PC-3 (cell line): ENCODE data around the gene ATP11C. TPM values are rescaled to one million over a fixed set of nuclear protein-coding genes. Genes with fewer than 3 reads are reported as not detected.

ENCODE experiments used
- ATAC-seq: fragments of 200-7000 bp; cut with Tn5 transposase; 2 replicates; pipeline ENCODE4 v1.9.1; 2020; ENCODE audit warnings: mild to moderate bottlenecking, moderate library complexity
- BruUV-seq: library from RNA; stranded (reverse); fragments of 400-500 nt; replicated peaks from 2 replicates; lab custom pipeline; 2021; lab: Mats Ljungman, UMichigan
- CTCF ChIA-PET: fragments of 300-600 bp; sonication (Branson Sonifier 250); formaldehyde crosslinking; loops from one replicate; lab custom pipeline; 2022; ENCODE audit warnings: antibody characterized with exemption; lab: Charles Lee
- POLR2A ChIA-PET: fragments of 300-600 bp; sonication (Branson Sonifier 250); formaldehyde crosslinking; loops from one replicate; lab custom pipeline; 2022; ENCODE audit warnings: antibody characterized with exemption; ENCODE audit not compliant: unreplicated experiment; lab: Charles Lee
- DNase-seq: peaks from one replicate; pipeline ENCODE4 v3.0.0-alpha.2; 2015
- H2AFZ ChIP-seq: fragments of 300-600 bp; sonication (generic); 2 replicates; pipeline ENCODE4 v1.6.0; 2016; ENCODE audit warnings: antibody characterized with exemption, low read length
- H3F3A ChIP-seq: fragments of 300-600 bp; sonication (generic); one replicate; pipeline ENCODE4 v1.6.0; 2017; ENCODE audit warnings: antibody characterized with exemption, low read length, control low read depth, mild to moderate bottlenecking; ENCODE audit not compliant: unreplicated experiment
- H3K27ac ChIP-seq: fragments of 300-600 bp; sonication (generic); 2 replicates; pipeline ENCODE4 v1.5.1; 2016; ENCODE audit warnings: mild to moderate bottlenecking, low read length
- H3K27me3 ChIP-seq: fragments of 300-600 bp; sonication (generic); 2 replicates; pipeline ENCODE4 v1.6.1; 2016; ENCODE audit warnings: low read length, mixed read lengths
- H3K36me3 ChIP-seq: fragments of 300-600 bp; sonication (generic); 2 replicates; pipeline ENCODE4 v1.6.1; 2016; ENCODE audit warnings: low read depth, mixed run types, low read length, mixed read lengths
- H3K4me1 ChIP-seq: fragments of 300-600 bp; sonication (generic); 2 replicates; pipeline ENCODE4 v1.5.1; 2016; ENCODE audit warnings: low read length; ENCODE audit not compliant: insufficient read depth
- H3K4me2 ChIP-seq: fragments of 300-600 bp; sonication (generic); 2 replicates; pipeline ENCODE4 v1.6.0; 2016; ENCODE audit warnings: low read length
- H3K4me3 ChIP-seq: fragments of 300-600 bp; sonication (generic); 2 replicates; pipeline ENCODE4 v1.5.1; 2016; ENCODE audit warnings: mild to moderate bottlenecking, low read length, mixed read lengths
- H3K79me2 ChIP-seq: fragments of 300-600 bp; sonication (generic); 2 replicates; pipeline ENCODE4 v1.6.1; 2017; ENCODE audit warnings: low read length, mixed read lengths
- H3K9ac ChIP-seq: fragments of 300-600 bp; sonication (generic); 2 replicates; pipeline ENCODE4 v1.6.0; 2016; ENCODE audit warnings: mild to moderate bottlenecking, low read length
- H3K9me2 ChIP-seq: fragments of 300-600 bp; sonication (generic); replicated peaks from 2 replicates; pipeline ENCODE4 v1.6.1; 2016; ENCODE audit warnings: mixed run types, low read length, mixed read lengths
- H3K9me3 ChIP-seq: fragments of 300-600 bp; sonication (generic); 2 replicates; pipeline ENCODE4 v1.6.1; 2016; ENCODE audit warnings: low read length, mixed read lengths
- H4K20me1 ChIP-seq: fragments of 300-600 bp; sonication (generic); 2 replicates; pipeline ENCODE4 v1.6.1; 2016; ENCODE audit warnings: low read length, mixed read lengths
- CTCF ChIP-seq: fragments of 300-600 bp; sonication (generic); conservative IDR thresholded peaks from 2 replicates; pipeline ENCODE4 v1.5.1; 2017; ENCODE audit warnings: antibody characterized with exemption, low read depth, mild to moderate bottlenecking, low read length
- EZH2 ChIP-seq: fragments of 300-600 bp; sonication (generic); IDR thresholded peaks from one replicate; pipeline ENCODE4 v1.6.1; 2017; ENCODE audit warnings: antibody characterized with exemption, mild to moderate bottlenecking, low read length; ENCODE audit not compliant: unreplicated experiment
- EZH2phosphoT487 ChIP-seq: fragments of 300-600 bp; sonication (generic); IDR thresholded peaks from 2 replicates; pipeline ENCODE4 v1.6.1; 2018; ENCODE audit warnings: mild to moderate bottlenecking, antibody characterized with exemption, low read length, borderline replicate concordance
- intact Hi-C: fragments of 100-400 bp; cut with micrococcal nuclease; formaldehyde crosslinking; loops from 2 replicates; pipeline ENCODE4 v1.9.0; 2023
- total RNA-seq: library from RNA; depleted of rRNA; stranded (reverse); fragments of >200 nt; gene quantifications from 2 replicates; pipeline ENCODE4 v1.2.3, GENCODE V29; 2014

Gene ATP11C
- total RNA-seq, 1 experiment from 2014 or later, result 25.8 TPM

GRCh38 chrX:139883984-139884383 lies 48.9 kb downstream of the ATP11C start:
- H3K36me3 ChIP-seq, result no peaks in the 10 kb centered on the region
- H3K79me2 ChIP-seq, result peaks cover 17% of the 10 kb centered on the region
- H3K4me2 ChIP-seq, result no peak overlapping the region
- no peak for ATAC-seq
- no peaks in the 10 kb centered on the region for H3K27me3 ChIP-seq
- H3K27ac ChIP-seq, result no peak overlapping the region
- H2AFZ ChIP-seq, result no peak overlapping the region
- H3K9me2 ChIP-seq, result no peaks in the 10 kb centered on the region
- no peaks in the 10 kb centered on the region for H4K20me1 ChIP-seq
- no peak for TF ChIP-seq EZH2
- TF ChIP-seq CTCF, result no peak
- TF ChIP-seq EZH2phosphoT487, result no peak
- no peaks in the 10 kb centered on the region for H3K9me3 ChIP-seq
- BruUV-seq, result no TSS peak
- H3K4me3 ChIP-seq, result no peak overlapping the region
- no peak for DNase-seq
- CTCF ChIA-PET, result no interaction called here
- POLR2A ChIA-PET, result no interaction called here
- peaks cover 14% of the 10 kb centered on the region for H3K4me1 ChIP-seq
- intact Hi-C loops, result no loop called here
- no peaks in the 10 kb centered on the region for H3F3A ChIP-seq
- no peak overlapping the region for H3K9ac ChIP-seq

- no peak overlapping the region for H3K27ac ChIP-seq
- ChIA-PET CTCF (no interaction called here), POLR2A (no interaction called here)
- H3K4me2 ChIP-seq, result no peak overlapping the region
- H3K79me2 ChIP-seq, result peaks cover 16% of the 10 kb centered on the region; the same call in 1 of the 2 replicates
- intact Hi-C loops, result no loop called here
- peaks cover 14% of the 10 kb centered on the region for H3K4me1 ChIP-seq
- ATAC-seq, result no peak
- no peak for DNase-seq
- TF ChIP-seq EZH2phosphoT487 (no peak), EZH2 (no peak), CTCF (no peak)
- H3F3A ChIP-seq, result no peaks in the 10 kb centered on the region
- H4K20me1 ChIP-seq, result no peaks in the 10 kb centered on the region; the same call in 1 of the 2 replicates
- no peaks in the 10 kb centered on the region for H3K36me3 ChIP-seq
- H3K9me3 ChIP-seq, result no peaks in the 10 kb centered on the region
- H3K4me3 ChIP-seq, result no peak overlapping the region
- no peaks in the 10 kb centered on the region for H3K27me3 ChIP-seq
- no TSS peak for BruUV-seq
- H3K9me2 ChIP-seq, result no peaks in the 10 kb centered on the region
- H3K9ac ChIP-seq, result no peak overlapping the region
- H2AFZ ChIP-seq, result no peak overlapping the region
Measured at GRCh38 chrX:139882299-139882698, 50.6 kb downstream of the ATP11C start.

GRCh38 chrX:139881572-139881971 lies 51.3 kb downstream of the ATP11C start:
- no peaks in the 10 kb centered on the region for H3K27me3 ChIP-seq
- intact Hi-C loops, result no loop called here
- BruUV-seq, result no TSS peak
- peak; percentile 52 for DNase-seq
- H3K36me3 ChIP-seq, result no peaks in the 10 kb centered on the region
- ChIA-PET CTCF (no interaction called here), POLR2A (no interaction called here)
- no peaks in the 10 kb centered on the region for H3F3A ChIP-seq
- H3K9me3 ChIP-seq, result no peaks in the 10 kb centered on the region
- peak overlapping the region; percentile 20; the same call in 1 of the 2 replicates for H3K4me2 ChIP-seq
- no peaks in the 10 kb centered on the region; the same call in 1 of the 2 replicates for H4K20me1 ChIP-seq
- TF ChIP-seq CTCF (no peak), EZH2 (no peak)
- no peak overlapping the region for H2AFZ ChIP-seq
- H3K27ac ChIP-seq, result 0 out of 2 replicates have a peak overlapping the region, but pooled peaks have one; percentile 18
- no peak overlapping the region for H3K4me3 ChIP-seq
- peaks cover 16% of the 10 kb centered on the region; the same call in 1 of the 2 replicates for H3K79me2 ChIP-seq
- ATAC-seq, result peak; percentile 49
- H3K4me1 ChIP-seq, result peaks cover 14% of the 10 kb centered on the region
- H3K9me2 ChIP-seq, result no peaks in the 10 kb centered on the region
- H3K9ac ChIP-seq, result no peak overlapping the region
